AG10803 (cell line): Measurements from ENCODE around the gene MYO3B.
A peak's percentile ranks its signal among the peaks of the same experiment; 100 is the strongest.

ENCODE experiments used
- DNase-seq: peaks from one replicate; pipeline ENCODE4 v3.0.0; 2010; ENCODE audit warnings: low read depth
- H3K4me3 ChIP-seq: 2 replicates; pipeline ENCODE4 v1.5.1; 2011; ENCODE audit warnings: mild to moderate bottlenecking, low read length, control low read depth
- CTCF ChIP-seq: conservative IDR thresholded peaks from 2 replicates; pipeline ENCODE4 v1.5.1; 2011; ENCODE audit warnings: mild to moderate bottlenecking, low read length, control low read depth, inconsistent platforms

MYO3B gene

DNA sequence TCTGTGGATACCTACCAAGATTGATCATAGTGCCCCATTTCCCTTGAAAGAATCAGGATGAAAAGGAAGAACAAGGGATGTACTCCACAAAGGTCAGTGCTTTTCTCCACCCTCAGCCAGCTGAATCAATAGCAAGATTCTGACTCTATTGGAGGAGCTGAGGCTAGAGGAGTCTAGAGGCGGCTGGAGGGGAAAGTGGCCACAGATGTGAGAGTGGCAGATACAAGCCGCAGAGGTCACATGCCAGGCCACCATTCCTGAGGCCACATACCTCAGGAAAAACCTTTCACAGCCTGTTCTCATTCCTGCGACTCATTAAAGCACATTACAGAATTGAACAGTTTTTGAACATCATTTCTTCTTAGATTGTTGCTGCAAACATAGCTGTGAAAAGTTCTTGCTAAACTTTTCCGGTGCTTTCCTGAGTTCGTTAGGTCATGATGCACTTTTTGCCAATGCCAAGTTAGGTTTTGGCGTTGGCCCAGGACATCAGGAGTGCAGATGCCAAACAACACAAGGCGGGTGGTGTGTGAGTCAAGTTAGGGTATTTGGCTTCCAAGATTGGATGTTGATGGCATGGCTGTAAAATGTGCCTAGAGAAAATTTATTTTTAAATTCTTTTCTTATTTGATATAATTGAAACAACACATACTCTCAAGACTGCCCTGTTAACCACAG lies 376.5 kb downstream of the MYO3B start:
- no peak for TF ChIP-seq CTCF
- peak; percentile 91 for DNase-seq
- H3K4me3 ChIP-seq, result no peak overlapping the region

GRCh38 chr2:170562928-170563327 lies 385.0 kb downstream of the MYO3B start:
- H3K4me3 ChIP-seq, result no peak overlapping the region
- TF ChIP-seq CTCF, result no peak
- DNase-seq, result no peak

DNA sequence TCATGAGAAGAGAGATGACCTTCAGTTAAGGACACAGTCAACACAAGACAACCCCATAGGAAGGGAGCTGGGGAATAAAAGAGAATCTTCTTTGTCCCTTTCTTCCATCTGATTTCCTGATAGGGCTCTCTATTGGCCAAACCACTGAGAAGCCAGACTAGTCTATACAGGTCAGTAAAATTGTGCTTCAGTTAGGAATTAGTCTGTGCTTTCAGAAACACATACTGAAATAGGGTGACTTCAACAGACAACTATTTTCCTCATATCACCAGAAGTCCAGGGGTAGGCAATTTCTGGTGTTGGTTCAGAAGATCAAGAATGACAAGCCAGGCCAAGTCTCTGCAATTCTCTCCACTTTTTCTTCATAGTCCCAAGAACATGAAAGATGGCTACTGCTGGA lies 385.5 kb downstream of the MYO3B start:
- no peak for TF ChIP-seq CTCF
- no peak for DNase-seq
- H3K4me3 ChIP-seq, result no peak overlapping the region

- no peak for DNase-seq
- no peak for TF ChIP-seq CTCF
- no peak overlapping the region for H3K4me3 ChIP-seq
Measured at GRCh38 chr2:170566138-170566537, 388.2 kb downstream of the MYO3B start.

DNA sequence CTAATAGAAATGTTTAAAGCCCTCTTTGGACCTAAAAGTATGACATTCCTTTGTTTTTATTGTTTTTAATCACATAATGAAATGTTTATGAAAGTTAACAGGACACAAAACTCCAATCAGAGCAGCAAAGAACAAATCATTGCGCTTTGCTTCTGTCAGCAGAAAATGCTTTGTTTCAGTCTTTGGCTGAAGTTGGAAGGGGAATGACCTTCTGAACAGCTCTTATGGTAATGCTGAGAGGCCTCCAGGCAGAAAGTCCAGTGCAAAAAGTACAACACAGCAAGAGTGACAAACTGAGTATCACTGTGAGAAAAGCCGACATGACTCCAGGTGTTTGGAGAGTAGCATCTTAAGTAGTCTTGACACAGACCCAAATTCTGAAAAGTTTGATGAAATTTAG lies 389.5 kb downstream of the MYO3B start:
- DNase-seq, result no peak
- no peak overlapping the region for H3K4me3 ChIP-seq
- no peak for TF ChIP-seq CTCF

- no peak for TF ChIP-seq CTCF
- no peak overlapping the region for H3K4me3 ChIP-seq
- no peak for DNase-seq
Measured at GRCh38 chr2:170568511-170568910, 390.6 kb downstream of the MYO3B start.

GRCh38 chr2:170571612-170572011 lies 393.7 kb downstream of the MYO3B start:
- H3K4me3 ChIP-seq, result no peak overlapping the region
- no peak for TF ChIP-seq CTCF
- no peak for DNase-seq
